Mucosa of descending colon (tissue), 3 donors: ENCODE measurements around the gene BRD9. TPM values are rescaled to one million over a fixed set of nuclear protein-coding genes. Genes with fewer than 3 reads are reported as not detected.
"Not testable (repeated sequence)": the region's sequence is repeated elsewhere in the genome, so short reads cannot be mapped to it uniquely, and the experiment has no call there.

Experiments used
- ATAC-seq: fragments of 200-7000 bp; cut with Tn5 transposase; one replicate; pipeline ENCODE4 v1.9.1; 2020; ENCODE audit warnings: mild to moderate bottlenecking, moderate library complexity
- DNase-seq, 3 donors: peaks; one replicate each; pipeline ENCODE4 v3.0.0-alpha.2; 2020
- H3K36me3 ChIP-seq: fragments of 200-600 bp; one replicate; pipeline ENCODE4 v1.8.0; 2021; ENCODE audit warnings: low read depth, mild to moderate bottlenecking
- H3K4me1 ChIP-seq: fragments of 200-600 bp; one replicate; pipeline ENCODE4 v1.8.0; 2021; ENCODE audit warnings: low read depth, mild to moderate bottlenecking
- H3K4me3 ChIP-seq: fragments of 200-600 bp; one replicate; pipeline ENCODE4 v1.8.0; 2021; ENCODE audit warnings: mild to moderate bottlenecking
- H3K9me3 ChIP-seq: fragments of 200-600 bp; one replicate; pipeline ENCODE4 v1.8.0; 2021; ENCODE audit warnings: mild to moderate bottlenecking
- intact Hi-C, 2 donors: fragments of 100-400 bp; cut with DNase I in 1 of 2; cut with micrococcal nuclease in 1 of 2; formaldehyde crosslinking; loops; one replicate each; pipeline versions ENCODE4 v1.11.0 to v1.11.1; 2022; cut with DNase I, micrococcal nuclease
- total RNA-seq, 3 donors: library from RNA; stranded (reverse); fragmentation: NEBNext Ultra II Directional in 2 of 3; extraction: Animal tissue kit (Norgen Biotek cat#: 25700) in 2 of 3; gene quantifications; one replicate each; pipeline versions ENCODE4 v1.2.1 to v1.2.4, GENCODE V29; 2021 to 2023
- TF ChIP-seq, protein P1 (sequence below): fragments of 200-600 bp; IDR thresholded peaks from one replicate; pipeline ENCODE4 v1.8.0; 2022; ENCODE audit warnings: antibody characterized with exemption, mild to moderate bottlenecking
- donor health status: DM: no; HTN: no; CAD: no; lungs with moderate emphysema.
- donor health status: DM: no; HTN: no; CAD: no.
- donor health status: DM: no; HTN: yes; CAD: no.

BRD9 gene
- total RNA-seq, 3 donors from 2014 or later = 30.8 to 46.5 (median 36.7) TPM

- H3K4me1 ChIP-seq = no peaks in the 10 kb centered on the region
- no peaks in the 10 kb centered on the region for H3K36me3 ChIP-seq
- TF ChIP-seq, protein P1, sequence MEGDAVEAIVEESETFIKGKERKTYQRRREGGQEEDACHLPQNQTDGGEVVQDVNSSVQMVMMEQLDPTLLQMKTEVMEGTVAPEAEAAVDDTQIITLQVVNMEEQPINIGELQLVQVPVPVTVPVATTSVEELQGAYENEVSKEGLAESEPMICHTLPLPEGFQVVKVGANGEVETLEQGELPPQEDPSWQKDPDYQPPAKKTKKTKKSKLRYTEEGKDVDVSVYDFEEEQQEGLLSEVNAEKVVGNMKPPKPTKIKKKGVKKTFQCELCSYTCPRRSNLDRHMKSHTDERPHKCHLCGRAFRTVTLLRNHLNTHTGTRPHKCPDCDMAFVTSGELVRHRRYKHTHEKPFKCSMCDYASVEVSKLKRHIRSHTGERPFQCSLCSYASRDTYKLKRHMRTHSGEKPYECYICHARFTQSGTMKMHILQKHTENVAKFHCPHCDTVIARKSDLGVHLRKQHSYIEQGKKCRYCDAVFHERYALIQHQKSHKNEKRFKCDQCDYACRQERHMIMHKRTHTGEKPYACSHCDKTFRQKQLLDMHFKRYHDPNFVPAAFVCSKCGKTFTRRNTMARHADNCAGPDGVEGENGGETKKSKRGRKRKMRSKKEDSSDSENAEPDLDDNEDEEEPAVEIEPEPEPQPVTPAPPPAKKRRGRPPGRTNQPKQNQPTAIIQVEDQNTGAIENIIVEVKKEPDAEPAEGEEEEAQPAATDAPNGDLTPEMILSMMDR = no peak
- intact Hi-C loops = no loop called here
- H3K9me3 ChIP-seq = no peaks in the 10 kb centered on the region
- ATAC-seq (no peak), DNase-seq (no peak)
- H3K4me3 ChIP-seq = no peak overlapping the region
These were observed 43.0 kb upstream of the BRD9 start for GRCh38 chr5:935510-936084.

- H3K4me1 ChIP-seq, H3K9me3 ChIP-seq, DNase-seq, intact Hi-C loops, ATAC-seq, H3K36me3 ChIP-seq, H3K4me3 ChIP-seq: not testable (repeated sequence)
These were observed 41.9 kb upstream of the BRD9 start for GRCh38 chr5:934381-934967.

- intact Hi-C loops, H3K4me1 ChIP-seq: not testable (repeated sequence)
These were observed 41.4 kb upstream of the BRD9 start for GRCh38 chr5:933951-934350.

DNA sequence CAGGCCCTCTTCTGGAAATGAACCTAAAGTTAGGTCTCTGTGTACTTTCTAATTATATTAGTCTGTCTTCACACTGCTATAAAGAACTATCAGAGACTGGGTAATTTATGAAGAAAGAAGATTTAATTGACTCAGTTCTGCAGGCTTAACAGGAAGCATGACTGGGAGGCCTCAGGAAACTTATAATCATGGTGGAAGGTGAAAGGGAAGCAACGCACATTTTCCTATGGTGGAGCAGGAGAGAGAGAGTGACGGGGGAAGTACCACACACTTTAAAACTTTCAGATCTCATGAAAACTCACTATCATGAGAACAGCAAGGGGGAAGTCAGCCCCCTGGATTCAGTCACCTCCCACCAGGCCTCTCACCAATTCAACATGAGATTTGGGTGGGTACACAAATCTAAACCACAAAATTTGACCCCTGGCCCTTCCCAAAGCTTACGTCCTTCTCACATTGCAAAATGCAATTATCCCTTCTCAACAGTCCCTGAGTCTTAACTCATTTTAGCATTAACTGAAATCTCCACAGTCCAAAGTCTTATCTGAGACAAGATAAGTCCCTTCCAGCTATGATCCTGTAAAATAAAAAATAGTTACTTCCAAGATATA lies 40.8 kb upstream of the BRD9 start:
- no peaks in the 10 kb centered on the region for H3K36me3 ChIP-seq
- intact Hi-C loops = no loop called here
- H3K4me1 ChIP-seq = no peaks in the 10 kb centered on the region
- no peak overlapping the region for H3K4me3 ChIP-seq
- no peak for DNase-seq
- ATAC-seq = no peak
- TF ChIP-seq, protein P1 = no peak
- H3K9me3 ChIP-seq = no peaks in the 10 kb centered on the region

More at GRCh38 chr5:933951-934350, 41.4 kb upstream of the BRD9 start:
- H3K9me3 ChIP-seq, H3K4me3 ChIP-seq, H3K36me3 ChIP-seq, ATAC-seq, DNase-seq: not testable (repeated sequence)

DNA sequence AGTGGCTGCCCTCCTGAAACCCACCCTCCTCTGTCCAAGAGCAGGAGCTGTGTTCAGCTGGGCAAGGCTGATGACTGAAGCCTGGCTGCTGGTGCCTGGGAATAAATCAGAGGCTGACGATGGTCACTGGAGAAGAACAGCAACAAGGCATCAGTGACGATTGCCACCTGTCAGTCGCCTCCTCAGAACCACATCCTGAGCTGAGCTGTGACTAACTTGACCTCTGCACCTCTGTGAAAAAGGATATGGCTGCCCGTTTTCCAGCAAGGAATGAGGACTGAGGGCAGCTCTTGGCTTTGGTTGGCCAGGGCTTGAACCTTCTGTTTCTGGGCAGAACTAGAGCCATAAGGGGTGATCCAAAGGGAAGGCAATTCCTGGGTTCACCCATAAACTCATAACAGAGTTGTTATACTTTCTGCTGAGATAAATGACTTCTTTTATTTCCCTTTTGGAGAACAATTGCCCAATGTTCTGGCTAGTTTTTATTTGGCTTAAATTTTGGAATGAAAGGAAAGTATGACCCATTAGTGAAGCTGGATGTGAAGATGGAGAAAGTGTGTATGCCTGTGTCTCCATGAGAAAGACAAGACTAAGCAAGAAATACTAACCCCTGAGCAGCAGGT lies 40.1 kb upstream of the BRD9 start:
- ATAC-seq (no peak), DNase-seq (no peak)
- H3K4me1 ChIP-seq = no peaks in the 10 kb centered on the region
- H3K36me3 ChIP-seq = no peaks in the 10 kb centered on the region
- no peak overlapping the region for H3K4me3 ChIP-seq
- TF ChIP-seq, protein P1 = no peak
- no peaks in the 10 kb centered on the region for H3K9me3 ChIP-seq
- intact Hi-C loops = no loop called here

- TF ChIP-seq, protein P1 = no peak
- DNase-seq (no peak), ATAC-seq (no peak)
- intact Hi-C loops = no loop called here
- no peak overlapping the region for H3K4me3 ChIP-seq
- peaks cover under 1% of the 10 kb centered on the region for H3K4me1 ChIP-seq
- no peaks in the 10 kb centered on the region for H3K36me3 ChIP-seq
- no peaks in the 10 kb centered on the region for H3K9me3 ChIP-seq
These were observed 39.6 kb upstream of the BRD9 start for GRCh38 chr5:932151-932627.
